ENCODE data around the gene ELAVL4. TPM values are rescaled to one million over a fixed set of nuclear protein-coding genes. Genes with fewer than 3 reads are reported as not detected.

ELAVL4 gene
- total and polyA plus RNA-seq, 9 of the 15 experiments (the other 6 are each of a cell fraction or from before 2014, with no cell fraction given), result not detected

DNA sequence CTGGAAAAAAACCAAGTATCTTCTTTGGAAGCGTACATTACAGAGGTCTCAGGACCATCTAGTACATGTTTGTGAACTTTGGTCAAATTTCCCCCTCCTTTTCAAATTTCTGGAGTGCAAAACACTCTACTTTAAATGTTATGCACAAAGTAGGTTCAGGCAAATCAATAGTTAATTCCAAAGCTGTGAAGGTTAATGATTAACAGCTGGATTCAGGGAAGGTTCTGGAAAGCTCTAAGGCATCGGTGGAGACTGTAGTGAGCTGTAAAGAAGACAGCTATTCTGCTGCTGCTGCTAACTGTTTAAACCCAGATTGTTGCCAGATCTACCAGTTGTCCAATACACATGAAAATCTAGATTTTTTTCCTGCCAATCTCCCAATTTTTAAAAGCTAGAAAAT is 70.9 kb downstream of the ELAVL4 start (continued):
- no peak for TF ChIP-seq PYGO2 (tag; IDR thresholded peaks at IDR 0.05)
- TF ChIP-seq RAD51 (IDR thresholded peaks at IDR 0.05; ENCODE audit: borderline replicate concordance, low read depth), result no peak
- TF ChIP-seq, protein P1, sequence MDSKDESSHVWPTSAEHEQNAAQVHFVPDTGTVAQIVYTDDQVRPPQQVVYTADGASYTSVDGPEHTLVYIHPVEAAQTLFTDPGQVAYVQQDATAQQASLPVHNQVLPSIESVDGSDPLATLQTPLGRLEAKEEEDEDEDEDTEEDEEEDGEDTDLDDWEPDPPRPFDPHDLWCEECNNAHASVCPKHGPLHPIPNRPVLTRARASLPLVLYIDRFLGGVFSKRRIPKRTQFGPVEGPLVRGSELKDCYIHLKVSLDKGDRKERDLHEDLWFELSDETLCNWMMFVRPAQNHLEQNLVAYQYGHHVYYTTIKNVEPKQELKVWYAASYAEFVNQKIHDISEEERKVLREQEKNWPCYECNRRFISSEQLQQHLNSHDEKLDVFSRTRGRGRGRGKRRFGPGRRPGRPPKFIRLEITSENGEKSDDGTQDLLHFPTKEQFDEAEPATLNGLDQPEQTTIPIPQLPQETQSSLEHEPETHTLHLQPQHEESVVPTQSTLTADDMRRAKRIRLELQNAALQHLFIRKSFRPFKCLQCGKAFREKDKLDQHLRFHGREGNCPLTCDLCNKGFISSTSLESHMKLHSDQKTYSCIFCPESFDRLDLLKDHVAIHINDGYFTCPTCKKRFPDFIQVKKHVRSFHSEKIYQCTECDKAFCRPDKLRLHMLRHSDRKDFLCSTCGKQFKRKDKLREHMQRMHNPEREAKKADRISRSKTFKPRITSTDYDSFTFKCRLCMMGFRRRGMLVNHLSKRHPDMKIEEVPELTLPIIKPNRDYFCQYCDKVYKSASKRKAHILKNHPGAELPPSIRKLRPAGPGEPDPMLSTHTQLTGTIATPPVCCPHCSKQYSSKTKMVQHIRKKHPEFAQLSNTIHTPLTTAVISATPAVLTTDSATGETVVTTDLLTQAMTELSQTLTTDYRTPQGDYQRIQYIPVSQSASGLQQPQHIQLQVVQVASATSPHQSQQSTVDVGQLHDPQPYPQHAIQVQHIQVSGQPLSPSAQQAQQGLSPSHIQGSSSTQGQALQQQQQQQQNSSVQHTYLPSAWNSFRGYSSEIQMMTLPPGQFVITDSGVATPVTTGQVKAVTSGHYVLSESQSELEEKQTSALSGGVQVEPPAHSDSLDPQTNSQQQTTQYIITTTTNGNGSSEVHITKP (IDR thresholded peaks at IDR 0.05; ENCODE audit: partially characterized antibody), result no peak
- TF ChIP-seq, protein P2, sequence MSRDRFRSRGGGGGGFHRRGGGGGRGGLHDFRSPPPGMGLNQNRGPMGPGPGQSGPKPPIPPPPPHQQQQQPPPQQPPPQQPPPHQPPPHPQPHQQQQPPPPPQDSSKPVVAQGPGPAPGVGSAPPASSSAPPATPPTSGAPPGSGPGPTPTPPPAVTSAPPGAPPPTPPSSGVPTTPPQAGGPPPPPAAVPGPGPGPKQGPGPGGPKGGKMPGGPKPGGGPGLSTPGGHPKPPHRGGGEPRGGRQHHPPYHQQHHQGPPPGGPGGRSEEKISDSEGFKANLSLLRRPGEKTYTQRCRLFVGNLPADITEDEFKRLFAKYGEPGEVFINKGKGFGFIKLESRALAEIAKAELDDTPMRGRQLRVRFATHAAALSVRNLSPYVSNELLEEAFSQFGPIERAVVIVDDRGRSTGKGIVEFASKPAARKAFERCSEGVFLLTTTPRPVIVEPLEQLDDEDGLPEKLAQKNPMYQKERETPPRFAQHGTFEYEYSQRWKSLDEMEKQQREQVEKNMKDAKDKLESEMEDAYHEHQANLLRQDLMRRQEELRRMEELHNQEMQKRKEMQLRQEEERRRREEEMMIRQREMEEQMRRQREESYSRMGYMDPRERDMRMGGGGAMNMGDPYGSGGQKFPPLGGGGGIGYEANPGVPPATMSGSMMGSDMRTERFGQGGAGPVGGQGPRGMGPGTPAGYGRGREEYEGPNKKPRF (IDR thresholded peaks at IDR 0.05; ENCODE audit: low read depth, low read length), result no peak

DNA sequence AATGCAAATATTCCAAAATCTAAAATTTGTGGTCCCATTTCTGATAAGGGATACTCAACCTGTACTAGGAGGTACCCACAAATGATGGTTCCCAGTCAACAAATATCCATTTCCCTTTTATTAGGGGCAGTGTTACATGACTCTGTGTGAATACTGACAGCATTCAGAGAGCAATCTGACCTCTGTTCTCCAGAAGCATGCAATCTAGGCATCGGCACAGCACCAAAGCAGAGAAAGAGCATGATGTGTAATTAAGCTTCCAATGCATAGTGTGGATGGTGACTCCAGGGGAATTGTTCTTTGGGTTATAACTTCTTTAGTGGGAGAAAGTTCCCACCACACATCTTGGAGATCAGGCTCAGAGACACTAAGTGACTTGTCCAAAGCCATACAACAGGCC is 71.6 kb downstream of the ELAVL4 start:
- WGBS (ENCODE audit: insufficient coverage, low coverage, missing lambda C conversion rate), result 0% methylated on average over 1 of the region's 1 CpG
- no peaks in the 10 kb centered on the region for H3K27me3 ChIP-seq (ENCODE audit: control insufficient read depth in 2 of 2, insufficient read depth in 2 of 2, low read length in 2 of 2)
- no peak overlapping the region for H3K9ac ChIP-seq (ENCODE audit: insufficient read depth in 1 of 2, low read depth in 2 of 2, low read length in 2 of 2)
- H3K27ac ChIP-seq (ENCODE audit: extremely low read depth, low read depth, low read length), result no peak overlapping the region
- no peak for FAIRE-seq
- intact Hi-C loops (cut with micrococcal nuclease), result no loop called here
- no peak overlapping the region for H3K4me2 ChIP-seq (ENCODE audit: insufficient read depth, low read length)
- H3K9me3 ChIP-seq (replicated peaks; ENCODE audit: control insufficient read depth, insufficient read depth, low read depth, low read length), result no peaks in the 10 kb centered on the region
- no peaks in the 10 kb centered on the region for H4K20me1 ChIP-seq (replicated peaks; ENCODE audit: control insufficient read depth, insufficient read depth, low read length)
- no peaks in the 10 kb centered on the region for H3K79me2 ChIP-seq (ENCODE audit: control insufficient read depth, insufficient read depth, low read length)
- no peak for ATAC-seq
- CTCF ChIA-PET (ENCODE audit: low intra/inter-chr PET ratio), result no interaction called here
- no peaks in the 10 kb centered on the region for H3K4me1 ChIP-seq (replicated peaks in 1 of 2; ENCODE audit: control insufficient read depth in 2 of 2, insufficient read depth in 2 of 2, low read length in 2 of 2)
- H3K36me3 ChIP-seq (ENCODE audit: control insufficient read depth, insufficient read depth, low read length), result no peaks in the 10 kb centered on the region
- no peak overlapping the region for H3K4me3 ChIP-seq
- no peak for DNase-seq (ENCODE audit: extremely low read depth in 1 of 4, low spot score in 3 of 4)
- POLR2A ChIA-PET, result no interaction called here
- H3K9me1 ChIP-seq (ENCODE audit: control insufficient read depth, insufficient read depth, low read length), result no peaks in the 10 kb centered on the region
- BruUV-seq (replicated peaks), result no TSS peak
- in situ Hi-C loops (cut with MboI), result no loop called here
- H2AFZ ChIP-seq (ENCODE audit: low read depth, low read length), result no peak overlapping the region
- TF ChIP-seq GTF2A2 (tag; IDR thresholded peaks at IDR 0.05) (no peak), SUPT5H (IDR thresholded peaks at IDR 0.05) (no peak), TAF15 (IDR thresholded peaks at IDR 0.05; ENCODE audit: low read depth, low read length) (no peak), ZNF436 (CRISPR knock-in tag; IDR thresholded peaks at IDR 0.05) (no peak), MYNN (IDR thresholded peaks at IDR 0.05) (no peak), MYNN (CRISPR knock-in tag; IDR thresholded peaks at IDR 0.05) (no peak)
- TF ChIP-seq, protein P1 (IDR thresholded peaks at IDR 0.05; ENCODE audit: partially characterized antibody), result no peak
